Neural progenitor cell (in vitro differentiated cells): ENCODE measurements around the gene EXOC6B. TPM values are rescaled to one million over a fixed set of nuclear protein-coding genes. Genes with fewer than 3 reads are reported as not detected.

ENCODE experiments used
- DNase-seq: peaks from one replicate; pipeline ENCODE4 v3.0.0-alpha.2; 2016; ENCODE audit warnings: low spot score
- H2AFZ ChIP-seq: fragments of 200-600 bp; sonication (generic); replicated peaks from 2 replicates; pipeline ENCODE4 v1.6.1; 2016; ENCODE audit warnings: antibody characterized with exemption
- H3F3A ChIP-seq: fragments of 200-600 bp; sonication (generic); 2 replicates; pipeline ENCODE4 v1.6.1; 2016; ENCODE audit warnings: antibody characterized with exemption, low read depth
- H3K27ac ChIP-seq: fragments of 200-600 bp; sonication (generic); 2 replicates; pipeline ENCODE4 v1.5.1; 2016; ENCODE audit warnings: mild to moderate bottlenecking
- H3K27me3 ChIP-seq: fragments of 200-600 bp; sonication (generic); 2 replicates; pipeline ENCODE4 v1.6.1; 2016; ENCODE audit warnings: mild to moderate bottlenecking, moderate library complexity
- H3K36me3 ChIP-seq: fragments of 200-600 bp; sonication (generic); 2 replicates; pipeline ENCODE4 v1.5.1; 2016
- H3K4me1 ChIP-seq: fragments of 200-600 bp; sonication (generic); 2 replicates; pipeline ENCODE4 v1.6.1; 2016; ENCODE audit warnings: mixed run types
- H3K4me2 ChIP-seq: fragments of 200-600 bp; sonication (generic); 2 replicates; pipeline ENCODE4 v1.6.1; 2016
- H3K4me3 ChIP-seq: fragments of 200-600 bp; sonication (generic); 2 replicates; pipeline ENCODE4 v1.5.1; 2016
- H3K79me2 ChIP-seq: fragments of 200-600 bp; sonication (generic); 2 replicates; pipeline ENCODE4 v1.6.1; 2016; ENCODE audit warnings: low read depth
- H3K9ac ChIP-seq: fragments of 200-600 bp; sonication (generic); 2 replicates; pipeline ENCODE4 v1.6.1; 2016
- H3K9me3 ChIP-seq: fragments of 200-600 bp; sonication (generic); 2 replicates; pipeline ENCODE4 v1.5.1; 2016; ENCODE audit warnings: low read depth
- H4K20me1 ChIP-seq: fragments of 200-600 bp; sonication (generic); 2 replicates; pipeline ENCODE4 v1.6.1; 2016; ENCODE audit warnings: low read depth
- H3K27ac Mint-ChIP-seq: 3 replicates; pipeline ENCODE4 v1.8.0; 2021; ENCODE audit warnings: mixed read lengths
- H3K27me3 Mint-ChIP-seq: 2 replicates; pipeline ENCODE4 v1.8.0; 2022; ENCODE audit warnings: low read depth, mild to moderate bottlenecking, inconsistent platforms, moderate library complexity, mixed read lengths; ENCODE audit not compliant: insufficient read depth
- H3K36me3 Mint-ChIP-seq: 3 replicates; pipeline ENCODE4 v1.8.0; 2021; ENCODE audit warnings: mixed read lengths
- H3K4me1 Mint-ChIP-seq: 3 replicates; pipeline ENCODE4 v1.8.0; 2021; ENCODE audit warnings: mixed read lengths
- H3K4me3 Mint-ChIP-seq: 3 replicates; pipeline ENCODE4 v1.8.0; 2021; ENCODE audit warnings: mild to moderate bottlenecking, moderate library complexity, mixed read lengths
- H3K9me3 Mint-ChIP-seq: 3 replicates; pipeline ENCODE4 v1.8.0; 2020; ENCODE audit warnings: mixed read lengths
- EZH2 ChIP-seq: fragments of 200-600 bp; sonication (generic); IDR thresholded peaks from 2 replicates; pipeline ENCODE4 v1.6.1; 2017; ENCODE audit warnings: antibody characterized with exemption, mild to moderate bottlenecking, moderate library complexity
- EZH2phosphoT487 ChIP-seq: fragments of 200-600 bp; sonication (generic); IDR thresholded peaks from 2 replicates; pipeline ENCODE4 v1.6.1; 2017; ENCODE audit warnings: antibody characterized with exemption
- total RNA-seq: library from RNA; depleted of rRNA; stranded (reverse); fragments of >200 nt; gene quantifications from 2 replicates; pipeline ENCODE4 v1.2.3, GENCODE V29; 2015; ENCODE audit warnings: low replicate concordance
- TF ChIP-seq, protein P1 (sequence below): fragments of 200-600 bp; sonication (generic); IDR thresholded peaks from 2 replicates; pipeline ENCODE4 v1.5.1; 2017; ENCODE audit warnings: antibody characterized with exemption, mild to moderate bottlenecking

EXOC6B gene
- total RNA-seq, 1 donor from 2014 or later: 41.2 TPM

DNA sequence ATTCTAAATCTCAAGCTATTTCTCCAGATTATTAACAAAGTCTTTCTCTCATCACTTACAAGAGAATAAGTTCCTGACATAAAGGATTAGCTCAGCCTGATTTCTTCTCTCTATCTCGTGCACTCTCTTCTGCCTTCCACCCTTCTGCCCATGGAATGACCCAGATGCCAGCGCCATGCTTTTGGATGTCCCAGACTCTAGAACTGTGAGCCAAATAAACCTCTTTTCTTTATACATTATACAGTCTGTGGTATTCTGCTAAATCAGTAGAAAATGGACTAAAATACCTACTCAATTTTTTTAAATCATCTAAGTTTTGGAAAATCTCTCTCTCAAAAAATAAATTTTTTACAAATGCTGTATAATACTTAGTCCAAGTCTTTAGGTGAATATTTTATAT lies 218.6 kb downstream of the EXOC6B start:
- no peak for DNase-seq
- Histone ChIP-seq H3K4me3 (no peak overlapping the region), H3K36me3 (no peaks in the 10 kb centered on the region), H4K20me1 (peaks cover 5% of the 10 kb centered on the region), H3K9me3 (no peaks in the 10 kb centered on the region), H3K9ac (no peak overlapping the region), H3K79me2 (no peaks in the 10 kb centered on the region), H3K27ac (no peak overlapping the region), H3K4me1 (peaks cover 11% of the 10 kb centered on the region), H3K4me2 (no peak overlapping the region), H3K27me3 (no peaks in the 10 kb centered on the region), H2AFZ (no peak overlapping the region), H3F3A (no peaks in the 10 kb centered on the region)
- H3K27ac Mint-ChIP-seq: no peak overlapping the region
- no peaks in the 10 kb centered on the region for H3K36me3 Mint-ChIP-seq
- TF ChIP-seq, protein P1, sequence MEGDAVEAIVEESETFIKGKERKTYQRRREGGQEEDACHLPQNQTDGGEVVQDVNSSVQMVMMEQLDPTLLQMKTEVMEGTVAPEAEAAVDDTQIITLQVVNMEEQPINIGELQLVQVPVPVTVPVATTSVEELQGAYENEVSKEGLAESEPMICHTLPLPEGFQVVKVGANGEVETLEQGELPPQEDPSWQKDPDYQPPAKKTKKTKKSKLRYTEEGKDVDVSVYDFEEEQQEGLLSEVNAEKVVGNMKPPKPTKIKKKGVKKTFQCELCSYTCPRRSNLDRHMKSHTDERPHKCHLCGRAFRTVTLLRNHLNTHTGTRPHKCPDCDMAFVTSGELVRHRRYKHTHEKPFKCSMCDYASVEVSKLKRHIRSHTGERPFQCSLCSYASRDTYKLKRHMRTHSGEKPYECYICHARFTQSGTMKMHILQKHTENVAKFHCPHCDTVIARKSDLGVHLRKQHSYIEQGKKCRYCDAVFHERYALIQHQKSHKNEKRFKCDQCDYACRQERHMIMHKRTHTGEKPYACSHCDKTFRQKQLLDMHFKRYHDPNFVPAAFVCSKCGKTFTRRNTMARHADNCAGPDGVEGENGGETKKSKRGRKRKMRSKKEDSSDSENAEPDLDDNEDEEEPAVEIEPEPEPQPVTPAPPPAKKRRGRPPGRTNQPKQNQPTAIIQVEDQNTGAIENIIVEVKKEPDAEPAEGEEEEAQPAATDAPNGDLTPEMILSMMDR: no peak
- no peak for TF ChIP-seq EZH2phosphoT487
- TF ChIP-seq EZH2: no peak
- no peaks in the 10 kb centered on the region for H3K27me3 Mint-ChIP-seq
- peaks cover 17% of the 10 kb centered on the region for H3K4me1 Mint-ChIP-seq
- no peak overlapping the region for H3K4me3 Mint-ChIP-seq
- peaks cover 13% of the 10 kb centered on the region for H3K9me3 Mint-ChIP-seq

DNA sequence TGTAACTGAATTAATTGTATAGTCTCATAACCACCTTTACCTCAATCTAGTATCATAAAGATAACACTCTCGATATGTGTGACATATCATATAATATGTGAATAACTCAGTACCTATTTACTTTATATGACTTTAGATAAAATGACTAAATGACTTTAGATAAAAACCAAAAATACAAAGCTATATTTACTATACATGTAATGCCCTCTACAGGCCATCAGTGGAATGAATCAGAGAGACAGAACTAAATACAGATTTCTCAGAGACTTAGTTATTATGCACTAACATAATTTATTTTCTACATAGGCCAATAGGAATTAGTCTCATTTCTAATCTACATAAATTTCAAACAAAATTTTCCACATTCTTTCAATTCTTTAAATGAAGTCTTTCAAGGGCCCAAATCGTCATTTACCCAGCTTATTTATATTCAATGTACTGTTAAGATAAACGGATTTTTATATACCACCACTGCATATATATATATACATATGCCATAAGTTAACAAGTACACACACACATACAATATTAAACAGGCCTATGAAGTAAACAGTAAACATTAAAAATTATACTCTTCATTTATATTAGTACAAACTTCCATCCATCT lies 219.9 kb downstream of the EXOC6B start:
- DNase-seq: peak; percentile 6
- Histone ChIP-seq H3K27ac (no peak overlapping the region), H3K79me2 (no peaks in the 10 kb centered on the region), H3K9ac (no peak overlapping the region), H2AFZ (no peak overlapping the region), H3F3A (no peaks in the 10 kb centered on the region), H3K4me3 (no peak overlapping the region), H3K4me2 (no peak overlapping the region), H4K20me1 (peaks cover 5% of the 10 kb centered on the region), H3K9me3 (no peaks in the 10 kb centered on the region), H3K36me3 (no peaks in the 10 kb centered on the region), H3K27me3 (no peaks in the 10 kb centered on the region), H3K4me1 (peaks cover 11% of the 10 kb centered on the region)
- no peak overlapping the region for H3K27ac Mint-ChIP-seq
- no peaks in the 10 kb centered on the region for H3K27me3 Mint-ChIP-seq
- peaks cover 17% of the 10 kb centered on the region for H3K4me1 Mint-ChIP-seq
- no peaks in the 10 kb centered on the region for H3K36me3 Mint-ChIP-seq
- TF ChIP-seq, protein P1: peak; percentile 73
- TF ChIP-seq EZH2: no peak
- TF ChIP-seq EZH2phosphoT487: no peak
- H3K4me3 Mint-ChIP-seq: no peak overlapping the region
- H3K9me3 Mint-ChIP-seq: peaks cover 13% of the 10 kb centered on the region

DNA sequence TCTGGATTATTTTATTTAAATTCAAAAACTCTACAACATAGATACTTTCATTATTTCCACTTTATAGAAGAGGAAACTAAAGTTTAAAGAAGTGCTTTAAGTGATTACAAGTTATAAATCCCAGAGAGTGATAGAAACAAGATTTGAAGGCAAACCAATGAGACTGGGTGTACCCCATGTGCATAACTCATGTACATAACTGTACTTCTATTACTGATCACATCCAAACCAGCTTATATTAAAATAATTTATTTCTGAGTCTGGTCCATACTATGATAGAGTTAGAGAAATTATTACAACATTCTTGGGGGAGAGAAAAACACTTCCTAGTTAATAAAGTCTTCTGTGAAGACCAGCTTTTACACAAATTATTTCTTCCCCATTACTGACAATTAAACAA lies 221.4 kb downstream of the EXOC6B start:
- H3K4me3 Mint-ChIP-seq: no peak overlapping the region
- Histone ChIP-seq H3K4me1 (peaks cover 11% of the 10 kb centered on the region), H3K27me3 (no peaks in the 10 kb centered on the region), H3K9ac (no peak overlapping the region), H2AFZ (no peak overlapping the region), H4K20me1 (peaks cover 5% of the 10 kb centered on the region), H3K4me3 (no peak overlapping the region), H3K4me2 (no peak overlapping the region), H3K36me3 (no peaks in the 10 kb centered on the region), H3F3A (no peaks in the 10 kb centered on the region), H3K79me2 (no peaks in the 10 kb centered on the region), H3K27ac (no peak overlapping the region), H3K9me3 (no peaks in the 10 kb centered on the region)
- no peaks in the 10 kb centered on the region for H3K36me3 Mint-ChIP-seq
- H3K4me1 Mint-ChIP-seq: peaks cover 17% of the 10 kb centered on the region
- peaks cover 6% of the 10 kb centered on the region for H3K9me3 Mint-ChIP-seq
- TF ChIP-seq EZH2 (no peak), EZH2phosphoT487 (no peak)
- TF ChIP-seq, protein P1: no peak
- no peak for DNase-seq
- no peak overlapping the region for H3K27ac Mint-ChIP-seq
- H3K27me3 Mint-ChIP-seq: no peaks in the 10 kb centered on the region
